ENCODE results near the gene MBD3. TPM values are rescaled to one million over a fixed set of nuclear protein-coding genes. Genes with fewer than 3 reads are reported as not detected.

Gene MBD3
- total and polyA plus RNA-seq, 2 experiments from 2014 or later = 27.6 to 118 TPM

GRCh38 chr19:1571358-1571757, 21.3 kb downstream of the MBD3 start:
- peaks cover 3% of the 10 kb centered on the region for H3K79me2 ChIP-seq (replicated peaks; ENCODE audit: insufficient read depth)

More at GRCh38 chr19:1571358-1571757, 21.3 kb downstream of the MBD3 start:
- Histone ChIP-seq H4K20me1 (replicated peaks; ENCODE audit: insufficient read depth) (no peaks in the 10 kb centered on the region; the same call in 1 of the 2 replicates), H2AFZ (no peak overlapping the region), H3F3A (replicated peaks; ENCODE audit: low read depth) (no peaks in the 10 kb centered on the region; the same call in 1 of the 2 replicates), H3K27ac (ENCODE audit: low read depth) (no peak overlapping the region), H3K4me3 (no peak overlapping the region), H3K27me3 (ENCODE audit: insufficient read depth) (peaks cover 25% of the 10 kb centered on the region), H3K36me3 (ENCODE audit: insufficient read depth) (no peaks in the 10 kb centered on the region), H3K4me2 (no peak overlapping the region), H3K4me1 (ENCODE audit: insufficient read depth) (no peaks in the 10 kb centered on the region; the same call in 1 of the 2 replicates), H3K9me2 (ENCODE audit: insufficient read depth) (no peaks in the 10 kb centered on the region)
- H3K27me3 Mint-ChIP-seq (ENCODE audit: insufficient read depth, low read depth, poor library complexity) = peaks cover 47% of the 10 kb centered on the region
- DNase-seq (ENCODE audit: low spot score) (no peak), ATAC-seq (no peak)
- H3K4me3 Mint-ChIP-seq = no peak overlapping the region
- peaks cover 6% of the 10 kb centered on the region; the same call in 2 of the 3 replicates for H3K4me1 Mint-ChIP-seq
- TF ChIP-seq ZNF114 (CRISPR knock-in tag; IDR thresholded peaks at IDR 0.05) = no peak
- no peak for TF ChIP-seq NANOG (IDR thresholded peaks at IDR 0.05; ENCODE audit: borderline replicate concordance)
- no peak for TF ChIP-seq POLR2AphosphoS5 (IDR thresholded peaks at IDR 0.05; ENCODE audit: low read depth)
- TF ChIP-seq JUNB (IDR thresholded peaks at IDR 0.05; ENCODE audit: unreplicated experiment) = no peak
- no peak for TF ChIP-seq EZH2phosphoT487 (IDR thresholded peaks at IDR 0.05; ENCODE audit: unreplicated experiment)
- no peak for TF ChIP-seq CREB1 (CRISPR knock-in tag; IDR thresholded peaks at IDR 0.05; ENCODE audit: low read depth)
- TF ChIP-seq, protein P1, sequence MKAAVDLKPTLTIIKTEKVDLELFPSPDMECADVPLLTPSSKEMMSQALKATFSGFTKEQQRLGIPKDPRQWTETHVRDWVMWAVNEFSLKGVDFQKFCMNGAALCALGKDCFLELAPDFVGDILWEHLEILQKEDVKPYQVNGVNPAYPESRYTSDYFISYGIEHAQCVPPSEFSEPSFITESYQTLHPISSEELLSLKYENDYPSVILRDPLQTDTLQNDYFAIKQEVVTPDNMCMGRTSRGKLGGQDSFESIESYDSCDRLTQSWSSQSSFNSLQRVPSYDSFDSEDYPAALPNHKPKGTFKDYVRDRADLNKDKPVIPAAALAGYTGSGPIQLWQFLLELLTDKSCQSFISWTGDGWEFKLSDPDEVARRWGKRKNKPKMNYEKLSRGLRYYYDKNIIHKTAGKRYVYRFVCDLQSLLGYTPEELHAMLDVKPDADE (IDR thresholded peaks at IDR 0.05) = no peak
- TF ChIP-seq, protein P2, sequence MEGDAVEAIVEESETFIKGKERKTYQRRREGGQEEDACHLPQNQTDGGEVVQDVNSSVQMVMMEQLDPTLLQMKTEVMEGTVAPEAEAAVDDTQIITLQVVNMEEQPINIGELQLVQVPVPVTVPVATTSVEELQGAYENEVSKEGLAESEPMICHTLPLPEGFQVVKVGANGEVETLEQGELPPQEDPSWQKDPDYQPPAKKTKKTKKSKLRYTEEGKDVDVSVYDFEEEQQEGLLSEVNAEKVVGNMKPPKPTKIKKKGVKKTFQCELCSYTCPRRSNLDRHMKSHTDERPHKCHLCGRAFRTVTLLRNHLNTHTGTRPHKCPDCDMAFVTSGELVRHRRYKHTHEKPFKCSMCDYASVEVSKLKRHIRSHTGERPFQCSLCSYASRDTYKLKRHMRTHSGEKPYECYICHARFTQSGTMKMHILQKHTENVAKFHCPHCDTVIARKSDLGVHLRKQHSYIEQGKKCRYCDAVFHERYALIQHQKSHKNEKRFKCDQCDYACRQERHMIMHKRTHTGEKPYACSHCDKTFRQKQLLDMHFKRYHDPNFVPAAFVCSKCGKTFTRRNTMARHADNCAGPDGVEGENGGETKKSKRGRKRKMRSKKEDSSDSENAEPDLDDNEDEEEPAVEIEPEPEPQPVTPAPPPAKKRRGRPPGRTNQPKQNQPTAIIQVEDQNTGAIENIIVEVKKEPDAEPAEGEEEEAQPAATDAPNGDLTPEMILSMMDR (conservative IDR thresholded peaks at IDR 0.05; ENCODE audit: low read depth in 2 of 2) = no peak
- no peak for TF ChIP-seq STAT1 (IDR thresholded peaks at IDR 0.05; ENCODE audit: unreplicated experiment)
- TF ChIP-seq ZNF462 (CRISPR knock-in tag; IDR thresholded peaks at IDR 0.05) = no peak
- no peak for TF ChIP-seq REST (IDR thresholded peaks at IDR 0.05; ENCODE audit: unreplicated experiment)
- no peak for TF ChIP-seq EZH2 (IDR thresholded peaks at IDR 0.05; ENCODE audit: low read depth, unreplicated experiment)
- TF ChIP-seq ZNF331 (CRISPR knock-in tag; IDR thresholded peaks at IDR 0.05; ENCODE audit: low read depth) = no peak
- H3K27ac Mint-ChIP-seq = no peak overlapping the region
- H3K36me3 Mint-ChIP-seq (ENCODE audit: low read depth) = peaks cover 7% of the 10 kb centered on the region
- peaks cover 9% of the 10 kb centered on the region for H3K9me3 Mint-ChIP-seq
